NT2/D1 (cell line): Measurements from ENCODE around the gene CPSF3.

Experiments used
- DNase-seq: peaks from one replicate; pipeline ENCODE4 v3.0.0-alpha.2; 2011; ENCODE audit warnings: low read depth, low spot score
- H3K27me3 ChIP-seq: 2 replicates; pipeline ENCODE4 v1.6.0; 2011; ENCODE audit warnings: mild to moderate bottlenecking; ENCODE audit not compliant: insufficient read length, insufficient read depth
- H3K36me3 ChIP-seq: 2 replicates; pipeline ENCODE4 v1.6.1; 2011; ENCODE audit warnings: mild to moderate bottlenecking, low read length, mixed read lengths; ENCODE audit not compliant: insufficient read depth, insufficient read length
- H3K4me1 ChIP-seq: 2 replicates; pipeline ENCODE4 v1.5.1; 2011; ENCODE audit not compliant: insufficient read depth, insufficient read length
- H3K4me3 ChIP-seq: 2 replicates; pipeline ENCODE4 v1.5.1; 2011; ENCODE audit warnings: low read depth; ENCODE audit not compliant: insufficient read length
- H3K9ac ChIP-seq: 2 replicates; pipeline ENCODE4 v1.6.0; 2011; ENCODE audit warnings: low read depth; ENCODE audit not compliant: insufficient read length
- H3K9me3 ChIP-seq: 2 replicates; pipeline ENCODE4 v1.5.1; 2011; ENCODE audit warnings: mild to moderate bottlenecking, low read length; ENCODE audit not compliant: insufficient read depth
- SUZ12 ChIP-seq: IDR thresholded peaks from 2 replicates; pipeline ENCODE4 v1.6.1; 2011; ENCODE audit not compliant: insufficient read length, insufficient read depth; ENCODE audit errors: extremely low read depth
- YY1 ChIP-seq: IDR thresholded peaks from 2 replicates; pipeline ENCODE4 v1.6.1; 2011; ENCODE audit not compliant: insufficient read length, insufficient read depth
- ZNF274 ChIP-seq: IDR thresholded peaks from 2 replicates; pipeline ENCODE4 v1.6.1; 2011; ENCODE audit warnings: mild to moderate bottlenecking, low read depth, low read length

Gene CPSF3

DNA sequence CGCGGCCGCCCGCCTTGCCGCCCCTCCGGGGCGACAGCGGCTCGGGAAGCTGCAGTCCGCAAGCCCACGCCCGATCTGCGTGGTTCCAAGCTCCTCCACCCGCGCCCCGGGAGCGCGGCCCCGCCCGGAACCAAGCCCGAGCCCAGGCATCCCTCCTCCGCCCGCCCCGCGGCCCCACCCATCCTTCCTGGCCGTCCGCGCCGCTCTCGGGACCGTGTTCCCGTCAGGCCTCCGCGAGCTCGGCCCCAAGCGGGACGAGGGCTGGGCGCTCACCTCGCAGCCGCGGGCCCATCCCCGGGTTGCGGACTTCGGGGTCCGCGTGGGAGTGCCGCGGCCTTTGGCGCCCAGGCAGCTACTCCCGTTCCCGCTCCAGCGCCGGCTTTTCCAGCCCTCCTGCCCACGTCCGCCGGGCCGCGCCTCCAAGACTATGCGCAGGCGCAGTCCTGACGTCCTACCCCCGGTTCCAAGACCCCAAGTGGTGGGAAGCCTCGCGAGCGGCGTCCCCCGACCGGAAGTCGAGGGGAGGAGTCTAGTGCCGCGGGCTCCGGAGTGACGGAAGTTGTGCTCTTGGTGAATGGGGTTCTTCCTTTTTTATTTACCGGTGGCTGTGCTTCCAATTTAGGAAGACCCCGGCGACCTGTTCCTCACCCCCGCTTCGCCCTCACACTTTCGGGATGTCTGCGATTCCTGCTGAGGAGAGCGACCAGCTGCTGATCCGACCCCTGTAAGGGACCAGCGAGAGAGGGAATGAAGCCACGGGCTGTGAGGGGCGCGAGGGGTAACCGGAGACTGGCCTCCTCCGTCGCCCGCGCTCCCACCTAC is at the start of gene CPSF3, which contains the start of gene ITGB1BP1:
Gene CPSF3 (plus strand): TSS at position 555 of the 822 bp plus-strand sequence. CDS start 120 bp downstream, at position 675.
Gene ITGB1BP1 (minus strand): TSS at position 429 of the 822 bp plus-strand sequence. CDS start 4,831 bp downstream, outside the sequence.
- peak within 1 kb of the TSS; percentile 96 for H3K9ac ChIP-seq
- TF ChIP-seq ZNF274, result no peak
- no peak for TF ChIP-seq YY1
- no peak for TF ChIP-seq SUZ12
- peaks cover 3% of the 10 kb centered on the region for H3K4me1 ChIP-seq
- peaks cover 23% of the 10 kb centered on the region for H3K36me3 ChIP-seq
- peak within 1 kb of the TSS; percentile 96 for H3K4me3 ChIP-seq
- peak; percentile 98 for DNase-seq
- H3K27me3 ChIP-seq, result no peaks in the 10 kb centered on the region
- no peaks in the 10 kb centered on the region for H3K9me3 ChIP-seq

DNA sequence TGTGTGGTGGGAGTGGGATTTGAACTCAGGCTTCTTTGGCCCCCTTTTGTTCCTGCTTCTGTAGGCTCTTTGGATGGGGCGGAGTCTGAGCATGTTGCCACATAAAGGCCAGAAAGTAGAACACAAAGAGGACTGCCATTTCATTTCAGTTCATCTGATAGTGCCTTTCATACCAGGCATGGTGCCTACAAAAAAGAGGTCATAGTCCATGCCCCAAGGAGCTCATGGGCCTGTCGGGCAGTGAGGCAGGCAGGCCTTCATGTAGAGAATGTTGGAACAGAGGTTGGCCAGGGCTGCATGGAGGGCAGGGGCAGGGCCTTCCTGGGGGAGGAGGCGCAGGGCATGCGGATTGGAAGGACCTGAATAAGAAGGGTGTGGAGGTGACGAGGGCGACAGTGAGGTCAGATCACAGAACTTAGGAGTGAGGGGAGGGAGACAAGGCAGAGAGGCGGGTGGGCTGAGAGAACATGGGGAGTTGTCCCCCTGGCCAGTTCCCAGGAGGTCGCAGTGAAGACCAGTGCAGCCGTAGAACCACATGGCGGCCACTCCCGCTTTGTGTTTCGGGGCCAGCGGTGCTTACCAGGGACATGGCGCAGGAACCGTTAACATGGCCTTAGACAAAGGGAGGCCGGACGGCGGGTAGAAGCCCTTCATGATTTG is 49.3 kb upstream of the CPSF3 start:
- no peak overlapping the region for H3K9ac ChIP-seq
- H3K27me3 ChIP-seq, result no peaks in the 10 kb centered on the region
- TF ChIP-seq SUZ12 (no peak), ZNF274 (no peak), YY1 (no peak)
- H3K36me3 ChIP-seq, result peaks cover 24% of the 10 kb centered on the region
- no peak overlapping the region for H3K4me3 ChIP-seq
- H3K9me3 ChIP-seq, result no peaks in the 10 kb centered on the region
- no peak for DNase-seq
- H3K4me1 ChIP-seq, result peaks cover 5% of the 10 kb centered on the region

GRCh38 chr2:9375857-9376428 is 47.5 kb upstream of the CPSF3 start:
- H3K4me3 ChIP-seq, result no peak overlapping the region
- peaks cover 31% of the 10 kb centered on the region for H3K36me3 ChIP-seq
- H3K9me3 ChIP-seq, result no peaks in the 10 kb centered on the region
- no peaks in the 10 kb centered on the region for H3K27me3 ChIP-seq
- no peak overlapping the region for H3K9ac ChIP-seq
- DNase-seq, result no peak
- TF ChIP-seq ZNF274 (no peak), SUZ12 (no peak), YY1 (no peak)
- peaks cover 9% of the 10 kb centered on the region for H3K4me1 ChIP-seq

GRCh38 chr2:9377461-9378097 is 45.9 kb upstream of the CPSF3 start:
- TF ChIP-seq SUZ12 (no peak), YY1 (no peak), ZNF274 (no peak)
- H3K9ac ChIP-seq, result no peak overlapping the region
- no peaks in the 10 kb centered on the region for H3K9me3 ChIP-seq
- H3K4me1 ChIP-seq, result peaks cover 10% of the 10 kb centered on the region
- H3K36me3 ChIP-seq, result peaks cover 31% of the 10 kb centered on the region
- H3K27me3 ChIP-seq, result no peaks in the 10 kb centered on the region
- no peak for DNase-seq
- no peak overlapping the region for H3K4me3 ChIP-seq

GRCh38 chr2:9378433-9379390 is 44.7 kb upstream of the CPSF3 start:
- Histone ChIP-seq H3K9ac (no peak overlapping the region), H3K36me3 (peaks cover 26% of the 10 kb centered on the region), H3K9me3 (no peaks in the 10 kb centered on the region), H3K27me3 (no peaks in the 10 kb centered on the region), H3K4me3 (no peak overlapping the region), H3K4me1 (peaks cover 10% of the 10 kb centered on the region)
- TF ChIP-seq SUZ12 (no peak), ZNF274 (no peak), YY1 (no peak)
- no peak for DNase-seq

- H3K27me3 ChIP-seq, result no peaks in the 10 kb centered on the region
- no peak for DNase-seq
- peaks cover 26% of the 10 kb centered on the region for H3K36me3 ChIP-seq
- no peak overlapping the region for H3K9ac ChIP-seq
- TF ChIP-seq SUZ12 (no peak), ZNF274 (no peak), YY1 (no peak)
- no peak overlapping the region for H3K4me3 ChIP-seq
- H3K4me1 ChIP-seq, result peaks cover 10% of the 10 kb centered on the region
- no peaks in the 10 kb centered on the region for H3K9me3 ChIP-seq
These were observed 44.1 kb upstream of the CPSF3 start for GRCh38 chr2:9379391-9379755.
